ENCODE measurements around the gene ADARB1.

- TF ChIP-seq CTCF (IDR thresholded peaks at IDR 0.05) (no peak), EP300 (IDR thresholded peaks at IDR 0.05) (no peak)
Measured at GRCh38 chr21:45249626-45250025, 175.2 kb downstream of the ADARB1 start.

Data from stomach (tissue), 4 donors.